Embryonic facial prominence (tissue), 1 donor: Measurements from ENCODE around the gene NFE2.

Experiments
- DNase-seq: peaks from one replicate; pipeline ENCODE4 v3.0.0-alpha.2; 2016; ENCODE audit errors: extremely low spot score

The NFE2 gene

DNA sequence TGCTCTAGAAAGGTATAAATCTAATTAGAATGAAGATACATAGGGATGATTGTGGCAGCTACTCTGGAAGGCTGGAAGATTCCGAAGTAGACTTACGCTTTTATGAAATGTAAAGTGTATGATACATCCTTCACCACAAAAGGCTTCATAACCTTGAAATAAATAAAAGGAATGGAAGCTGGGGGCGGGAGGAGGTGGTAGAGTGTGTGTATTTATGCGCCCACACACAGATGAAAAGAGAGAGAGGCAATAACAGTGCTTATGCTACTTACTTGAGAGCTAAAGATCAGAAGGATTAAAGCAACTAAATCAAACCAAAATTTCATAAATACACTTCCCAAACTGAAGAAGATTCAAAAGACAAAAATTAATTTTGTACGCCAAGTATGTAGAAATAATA lies 51.3 kb downstream of the NFE2 start:
- no peak for DNase-seq

GRCh38 chr12:54246011-54246641 lies 54.7 kb downstream of the NFE2 start:
- DNase-seq = no peak
